HCT116 (cell line): ENCODE data around the gene CDKAL1. TPM values are rescaled to one million over a fixed set of nuclear protein-coding genes. Genes with fewer than 3 reads are reported as not detected.

Experiments used
- ATAC-seq: fragments of 200-7000 bp; cut with Tn5 transposase; 2 replicates; pipeline ENCODE4 v1.9.1; 2020; ENCODE audit warnings: mild to moderate bottlenecking, moderate library complexity
- BruUV-seq: library from RNA; stranded (reverse); fragments of 400-500 nt; replicated peaks from 2 replicates; lab custom pipeline; 2021; lab: Mats Ljungman, UMichigan
- CTCF ChIA-PET: fragments of 300-600 bp; sonication (Branson Sonifier 250); formaldehyde crosslinking; loops from one replicate; lab custom pipeline; 2021; ENCODE audit warnings: antibody characterized with exemption; lab: Charles Lee
- POLR2A ChIA-PET: fragments of 300-600, 350-600 bp; sonication (Branson Sonifier 250); formaldehyde crosslinking; loops from one replicate; lab custom pipeline; 2021; ENCODE audit warnings: antibody characterized with exemption; lab: Charles Lee
- RAD21 ChIA-PET, 2 experiments: fragments of 300-600 bp; sonication (Branson Sonifier 250); formaldehyde crosslinking; loops; one replicate each; lab custom pipeline; 2023; ENCODE audit warnings: low total read pairs in 2 of 2; ENCODE audit not compliant: uncharacterized antibody in 2 of 2, unreplicated experiment in 2 of 2, low non-redundant PET in 1 of 2; lab: Charles Lee
- DNase-seq: peaks from one replicate; pipeline ENCODE4 v3.0.0-alpha.2; 2010; ENCODE audit warnings: low read depth, low spot score
- H2AFZ ChIP-seq: fragments of 200-600 bp; shearing (Covaris generic), sonication (generic); 2 replicates; pipeline ENCODE4 v1.6.1; 2017; ENCODE audit warnings: low read depth, mixed run types, mixed read lengths, antibody characterized with exemption, low read length; ENCODE audit not compliant: poor library complexity, severe bottlenecking
- H3K27ac ChIP-seq: 2 replicates; pipeline ENCODE4 v1.5.1; 2012; ENCODE audit warnings: low read depth, low read length
- H3K27me3 ChIP-seq: fragments of 200-600 bp; sonication (generic); 2 replicates; pipeline ENCODE4 v1.6.1; 2016; ENCODE audit warnings: mixed run types, low read length, mixed read lengths; ENCODE audit not compliant: insufficient read depth
- H3K36me3 ChIP-seq, 2 experiments: fragments of 200-500 bp in 1 of 2; fragments of 200-600 bp in 1 of 2; sonication (Bioruptor generic) in 1 of 2; sonication (generic) in 1 of 2; 2 replicates each; pipeline versions ENCODE4 v1.5.1 to v1.6.1; 2014 to 2016; ENCODE audit warnings: low read length in 2 of 2, inconsistent platforms in 1 of 2, mixed read lengths in 1 of 2, mixed run types in 1 of 2; ENCODE audit not compliant: insufficient read depth in 2 of 2, control insufficient read depth in 1 of 2
- H3K4me1 ChIP-seq, 2 experiments: fragments of 200-600 bp in 1 of 2; sonication (generic) in 1 of 2; 2 replicates each; pipeline versions ENCODE4 v1.5.1 to v1.6.1; 2012 to 2017; ENCODE audit warnings: low read length in 2 of 2, inconsistent platforms in 1 of 2, mild to moderate bottlenecking in 1 of 2, mixed read lengths in 1 of 2, mixed run types in 1 of 2, moderate library complexity in 1 of 2; ENCODE audit not compliant: insufficient read depth in 2 of 2, control insufficient read depth in 1 of 2
- H3K4me2 ChIP-seq: fragments of 200-600 bp; sonication (generic); 2 replicates; pipeline ENCODE4 v1.6.1; 2017; ENCODE audit warnings: mixed run types, low read length, mixed read lengths
- H3K4me3 ChIP-seq, 2 experiments: fragments of 200-600 bp in 1 of 2; sonication (generic) in 1 of 2; replicated peaks in 1 of 2; 2 replicates each; pipeline ENCODE4 v1.5.1; 2011 to 2016; ENCODE audit warnings: low read length in 2 of 2, control low read depth in 1 of 2, low read depth in 1 of 2, mild to moderate bottlenecking in 1 of 2, mixed read lengths in 1 of 2, mixed run types in 1 of 2
- H3K79me2 ChIP-seq: fragments of 200-600 bp; sonication (generic); 2 replicates; pipeline ENCODE4 v1.6.1; 2017; ENCODE audit warnings: mild to moderate bottlenecking, mixed run types, low read length, moderate library complexity, mixed read lengths; ENCODE audit not compliant: insufficient read depth
- H3K9ac ChIP-seq: fragments of 200-600 bp; sonication (generic); 2 replicates; pipeline ENCODE4 v1.6.1; 2016; ENCODE audit warnings: low read length, mixed read lengths
- H3K9me2 ChIP-seq: fragments of 200-600 bp; sonication (generic), shearing (Covaris generic); 2 replicates; pipeline ENCODE4 v1.6.1; 2017; ENCODE audit warnings: mixed run types, mild to moderate bottlenecking, moderate library complexity; ENCODE audit not compliant: insufficient read depth
- H3K9me3 ChIP-seq, 2 experiments: fragments of 200-500 bp in 1 of 2; fragments of 200-600 bp in 1 of 2; sonication (Bioruptor generic) in 1 of 2; sonication (generic) in 1 of 2; 2 replicates each; pipeline ENCODE4 v1.6.1; 2014 to 2017; ENCODE audit warnings: low read length in 2 of 2, mixed read lengths in 2 of 2, inconsistent platforms in 1 of 2, low read depth in 1 of 2, mild to moderate bottlenecking in 1 of 2, mixed run types in 1 of 2, moderate library complexity in 1 of 2; ENCODE audit not compliant: control insufficient read depth in 1 of 2, insufficient read depth in 1 of 2
- H4K20me1 ChIP-seq: fragments of 200-600 bp; sonication (generic), shearing (Covaris generic); 2 replicates; pipeline ENCODE4 v1.6.1; 2017; ENCODE audit warnings: mixed run types, mild to moderate bottlenecking, moderate library complexity; ENCODE audit not compliant: insufficient read depth
- CBX3 ChIP-seq: IDR thresholded peaks from 2 replicates; pipeline ENCODE4 v1.6.1; 2012; ENCODE audit warnings: low read depth
- EGR1 ChIP-seq: IDR thresholded peaks from 2 replicates; pipeline ENCODE4 v1.6.1; 2012; ENCODE audit warnings: low read depth
- EZH2 ChIP-seq: fragments of 200-600 bp; sonication (generic); IDR thresholded peaks from 2 replicates; pipeline ENCODE4 v1.6.1; 2017; ENCODE audit warnings: antibody characterized with exemption, mixed run types
- FOSL1 ChIP-seq: IDR thresholded peaks from 2 replicates; pipeline ENCODE4 v1.6.1; 2012; ENCODE audit warnings: low read depth
- MAX ChIP-seq: IDR thresholded peaks from 2 replicates; pipeline ENCODE4 v1.6.1; 2012
- POLR2AphosphoS5 ChIP-seq: IDR thresholded peaks from 2 replicates; pipeline ENCODE4 v1.6.1; 2011; ENCODE audit warnings: mild to moderate bottlenecking, low read depth, low read length, moderate library complexity
- REST ChIP-seq: IDR thresholded peaks from 2 replicates; pipeline ENCODE4 v1.6.1; 2012; ENCODE audit warnings: low read depth
- SRF ChIP-seq: IDR thresholded peaks from 2 replicates; pipeline ENCODE4 v1.6.1; 2012; ENCODE audit warnings: low read depth
- TCF7L2 ChIP-seq: IDR thresholded peaks from 2 replicates; pipeline ENCODE4 v1.7.0; 2011; ENCODE audit warnings: borderline replicate concordance, inconsistent platforms; ENCODE audit not compliant: insufficient read depth, insufficient read length; ENCODE audit errors: extremely low read depth
- ZBTB33 ChIP-seq: IDR thresholded peaks from 2 replicates; pipeline ENCODE4 v1.6.1; 2011; ENCODE audit warnings: mild to moderate bottlenecking, low read length, moderate library complexity; ENCODE audit not compliant: insufficient replicate concordance; ENCODE audit errors: extremely low read depth
- ZFX ChIP-seq: fragments of 450-650 bp; IDR thresholded peaks from 2 replicates; pipeline ENCODE4 v1.6.1; 2017
- ZNF274 ChIP-seq: fragments of 200-500 bp; sonication (Bioruptor generic); IDR thresholded peaks from 2 replicates; pipeline ENCODE4 v1.6.1; 2014; ENCODE audit warnings: mild to moderate bottlenecking, low read depth, low read length, inconsistent platforms
- intact Hi-C: fragments of 100-400 bp; cut with micrococcal nuclease; formaldehyde crosslinking; loops from 2 replicates; pipeline ENCODE4 v1.10.0; 2022
- total RNA-seq: library from RNA; stranded (reverse); gene quantifications from one replicate; pipeline ENCODE4 v1.2.1, GENCODE V29; 2021; ENCODE audit not compliant: unreplicated experiment
- TF ChIP-seq, protein P1 (sequence below), 3 experiments: fragments of 200-600 bp in 1 of 3; sonication (generic) in 1 of 3; IDR thresholded peaks in 2 of 3; conservative IDR thresholded peaks in 1 of 3; 2 replicates each; pipeline ENCODE4 v1.5.1; 2012 to 2017; ENCODE audit warnings: low read depth in 2 of 3, low read length in 2 of 3, antibody characterized with exemption in 1 of 3, borderline replicate concordance in 1 of 3, control low read depth in 1 of 3, mild to moderate bottlenecking in 1 of 3, mixed read lengths in 1 of 3, mixed run types in 1 of 3, moderate library complexity in 1 of 3; ENCODE audit not compliant: insufficient read depth in 1 of 3
- TF ChIP-seq, protein P2 (sequence below): IDR thresholded peaks from 2 replicates; pipeline ENCODE4 v1.6.1; 2012

CDKAL1 gene
- total RNA-seq, 1 experiment from 2014 or later, result 14.9 TPM

DNA sequence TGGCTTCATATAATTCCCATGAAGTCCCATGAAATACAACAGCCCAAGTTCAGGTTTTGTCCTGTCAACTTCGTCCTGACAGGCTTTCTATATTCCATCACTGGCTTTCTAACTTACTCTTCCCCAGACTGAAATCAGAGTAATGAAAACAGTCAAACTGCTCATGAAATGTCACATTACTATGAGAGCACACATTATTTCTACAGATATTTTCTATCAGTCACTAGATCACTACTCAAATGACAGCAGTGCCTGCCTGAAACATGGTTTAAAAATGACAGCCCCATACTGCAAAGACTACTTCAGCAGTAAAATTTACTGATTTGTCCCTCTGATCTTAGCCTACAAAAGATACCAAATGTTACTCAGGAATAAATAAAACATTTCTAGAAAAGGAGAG, 616.4 kb downstream of the CDKAL1 start:
- POLR2A ChIA-PET, result no interaction called here
- BruUV-seq, result no TSS peak
- no peaks in the 10 kb centered on the region for H3K79me2 ChIP-seq
- H3K4me3 ChIP-seq, result no peak overlapping the region
- no peak for TF ChIP-seq ZFX
- TF ChIP-seq, protein P1, sequence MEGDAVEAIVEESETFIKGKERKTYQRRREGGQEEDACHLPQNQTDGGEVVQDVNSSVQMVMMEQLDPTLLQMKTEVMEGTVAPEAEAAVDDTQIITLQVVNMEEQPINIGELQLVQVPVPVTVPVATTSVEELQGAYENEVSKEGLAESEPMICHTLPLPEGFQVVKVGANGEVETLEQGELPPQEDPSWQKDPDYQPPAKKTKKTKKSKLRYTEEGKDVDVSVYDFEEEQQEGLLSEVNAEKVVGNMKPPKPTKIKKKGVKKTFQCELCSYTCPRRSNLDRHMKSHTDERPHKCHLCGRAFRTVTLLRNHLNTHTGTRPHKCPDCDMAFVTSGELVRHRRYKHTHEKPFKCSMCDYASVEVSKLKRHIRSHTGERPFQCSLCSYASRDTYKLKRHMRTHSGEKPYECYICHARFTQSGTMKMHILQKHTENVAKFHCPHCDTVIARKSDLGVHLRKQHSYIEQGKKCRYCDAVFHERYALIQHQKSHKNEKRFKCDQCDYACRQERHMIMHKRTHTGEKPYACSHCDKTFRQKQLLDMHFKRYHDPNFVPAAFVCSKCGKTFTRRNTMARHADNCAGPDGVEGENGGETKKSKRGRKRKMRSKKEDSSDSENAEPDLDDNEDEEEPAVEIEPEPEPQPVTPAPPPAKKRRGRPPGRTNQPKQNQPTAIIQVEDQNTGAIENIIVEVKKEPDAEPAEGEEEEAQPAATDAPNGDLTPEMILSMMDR (IDR thresholded peaks at IDR 0.05 in 2 of 3, conservative IDR thresholded peaks at IDR 0.05 in 1 of 3; ENCODE audit: borderline replicate concordance in 1 of 3, insufficient read depth in 1 of 3, low read depth in 2 of 3, low read length in 2 of 3), result no peak
- no peak for TF ChIP-seq REST
- no peak for TF ChIP-seq SRF
- no peak for TF ChIP-seq ZNF274
- no peak for TF ChIP-seq FOSL1
- no peak for TF ChIP-seq MAX
- TF ChIP-seq POLR2AphosphoS5, result no peak
- no peak for TF ChIP-seq CBX3
- TF ChIP-seq ZBTB33, result no peak
- no peak for TF ChIP-seq TCF7L2
- TF ChIP-seq EZH2, result no peak
- TF ChIP-seq EGR1, result no peak
- TF ChIP-seq, protein P2, sequence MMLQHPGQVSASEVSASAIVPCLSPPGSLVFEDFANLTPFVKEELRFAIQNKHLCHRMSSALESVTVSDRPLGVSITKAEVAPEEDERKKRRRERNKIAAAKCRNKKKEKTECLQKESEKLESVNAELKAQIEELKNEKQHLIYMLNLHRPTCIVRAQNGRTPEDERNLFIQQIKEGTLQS, result no peak
- no peaks in the 10 kb centered on the region for H3K9me3 ChIP-seq
- no peaks in the 10 kb centered on the region for H3K4me1 ChIP-seq
- no peak overlapping the region for H3K4me2 ChIP-seq
- ATAC-seq (no peak), DNase-seq (no peak)
- CTCF ChIA-PET, result no interaction called here
- H3K9me2 ChIP-seq, result no peaks in the 10 kb centered on the region
- no peaks in the 10 kb centered on the region for H4K20me1 ChIP-seq
- H3K9ac ChIP-seq, result no peak overlapping the region
- no peak overlapping the region for H3K27ac ChIP-seq
- H3K27me3 ChIP-seq, result no peaks in the 10 kb centered on the region
- RAD21 ChIA-PET, result no interaction called here
- no peaks in the 10 kb centered on the region for H3K36me3 ChIP-seq
- no peak overlapping the region for H2AFZ ChIP-seq
- intact Hi-C loops, result no loop called here
